Measurements from ENCODE around the gene MYH7B.
A peak's percentile ranks its signal among the peaks of the same experiment; 100 is the strongest.

MYH7B gene

DNA sequence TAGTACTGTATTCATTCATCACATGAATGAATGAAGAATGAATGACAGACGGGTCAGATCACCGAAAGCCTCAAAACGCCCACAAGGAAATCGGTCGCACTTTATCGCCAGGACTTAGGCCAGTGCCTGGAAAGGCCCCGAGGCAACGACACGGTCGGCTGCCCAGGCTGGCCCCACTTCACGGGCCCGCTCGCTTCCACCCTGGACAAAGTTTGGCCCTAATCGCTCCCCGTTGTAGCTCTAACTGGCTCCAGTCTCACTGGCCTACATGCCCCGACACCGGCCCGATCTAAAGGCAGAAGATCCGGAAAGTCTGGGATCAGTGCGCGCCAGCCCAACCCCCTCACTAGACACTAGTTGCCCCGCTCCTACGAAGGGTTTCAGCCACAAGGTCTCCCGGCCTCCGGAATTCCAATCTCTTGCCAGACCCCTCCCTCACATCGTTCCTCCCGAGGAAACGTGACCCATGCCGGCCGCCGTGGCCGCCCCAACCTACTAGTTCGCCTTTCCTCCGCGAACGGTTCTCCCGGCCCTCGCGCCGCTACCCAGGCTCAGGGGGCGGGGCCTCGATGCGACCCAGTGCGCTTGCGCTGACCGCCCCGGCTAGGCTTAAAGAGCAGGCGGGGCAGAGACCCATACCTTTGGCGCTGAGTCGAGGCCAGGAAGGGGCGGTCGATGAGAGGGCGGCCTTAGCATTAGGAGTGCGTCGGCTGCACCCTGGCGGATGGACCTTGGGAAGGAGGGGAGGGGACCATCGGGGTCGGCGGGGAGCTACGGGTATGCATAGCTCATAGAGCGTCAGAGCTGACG is at the start of gene MYH7B, which contains the start of gene GSS:
MYH7B (plus strand) TSS at position 638 of the 810 bp plus-strand sequence. CDS start 22,138 bp downstream, outside the sequence.
GSS (minus strand) TSS at position 576 of the 810 bp plus-strand sequence. CDS start 3,954 bp downstream, outside the sequence.
- DNase-seq (ENCODE audit: low spot score), result peak; percentile 92

DNA sequence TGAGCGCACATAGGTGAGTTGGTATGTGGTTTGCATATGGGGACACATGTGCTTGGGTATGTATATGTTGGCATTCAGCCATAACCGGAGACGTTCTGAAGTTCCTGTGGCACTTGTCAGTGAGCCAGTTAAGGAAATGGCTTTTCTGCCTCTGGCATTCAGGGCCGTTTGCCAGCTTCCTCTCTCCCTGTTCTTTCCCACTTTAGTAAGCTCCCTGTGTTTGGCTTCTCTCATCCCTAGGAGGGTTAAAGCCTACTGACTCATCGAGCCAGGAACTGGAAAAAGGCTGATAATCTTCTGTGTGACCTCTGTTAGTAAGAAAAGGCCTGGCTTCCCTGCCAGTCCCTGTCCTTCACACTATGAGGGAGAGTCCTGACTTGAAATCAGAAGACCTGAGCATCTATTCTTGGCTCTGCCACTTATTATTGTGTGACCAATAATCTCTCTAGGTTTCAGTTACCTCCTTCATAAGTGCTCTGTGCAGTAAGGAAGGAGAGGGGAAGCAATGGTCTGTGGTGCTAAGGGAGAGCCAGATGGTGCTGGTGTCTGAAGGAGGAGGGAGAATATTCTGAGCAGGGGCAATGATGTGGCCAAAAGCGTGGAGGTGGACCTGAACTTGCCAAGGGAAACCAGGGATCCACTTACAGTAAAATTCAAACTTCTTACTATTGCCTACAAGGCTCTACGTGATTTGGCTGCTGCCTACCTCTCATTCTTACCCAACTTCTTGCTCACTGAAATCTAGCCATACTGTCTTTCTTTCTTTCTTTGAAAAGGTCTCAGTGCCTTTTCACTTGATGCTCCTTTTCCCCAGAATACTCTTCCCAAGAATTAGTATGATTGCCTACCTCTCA is 47.8 kb upstream of the MYH7B start:
- DNase-seq (ENCODE audit: low spot score), result peak; percentile 20

GRCh38 chr20:34915131-34915530 is 40.5 kb upstream of the MYH7B start:
- DNase-seq (ENCODE audit: low spot score), result no peak

- DNase-seq (ENCODE audit: low spot score), result no peak
Observed at GRCh38 chr20:34915749-34916455, 39.8 kb upstream of the MYH7B start.

- no peak for DNase-seq (ENCODE audit: low spot score)
Observed at GRCh38 chr20:34916774-34917354, 38.8 kb upstream of the MYH7B start.

- DNase-seq (ENCODE audit: low spot score), result no peak
Observed at GRCh38 chr20:34920055-34920454, 35.6 kb upstream of the MYH7B start.

- no peak for DNase-seq (ENCODE audit: low spot score)
Observed at GRCh38 chr20:34921436-34921835, 34.2 kb upstream of the MYH7B start.

GRCh38 chr20:34922654-34923381 is 32.9 kb upstream of the MYH7B start:
- DNase-seq (ENCODE audit: low spot score), result no peak

DNA sequence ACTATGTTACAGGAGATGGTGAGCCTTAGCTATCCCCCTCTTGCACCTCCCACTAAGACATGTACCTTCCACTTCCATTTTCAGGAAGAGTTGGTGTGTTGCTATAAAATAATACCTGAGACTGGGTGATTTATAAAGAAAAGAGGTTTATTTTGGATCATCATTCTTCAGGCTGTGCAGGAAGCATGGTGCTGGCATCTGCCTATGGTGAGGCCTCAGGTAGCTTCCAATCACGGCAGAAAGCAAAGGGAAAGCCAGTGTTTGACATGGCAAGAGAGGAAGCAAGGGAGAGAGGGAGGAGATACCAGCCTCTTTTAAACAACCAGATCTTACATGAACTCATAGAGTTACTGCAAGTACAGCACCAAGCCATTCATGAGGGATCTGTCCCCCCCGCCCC is 32.3 kb upstream of the MYH7B start:
- DNase-seq (ENCODE audit: low spot score), result no peak

- DNase-seq (ENCODE audit: low spot score), result no peak
Observed at GRCh38 chr20:34925341-34925740, 30.3 kb upstream of the MYH7B start.

GRCh38 chr20:34925981-34926380 is 29.7 kb upstream of the MYH7B start:
- no peak for DNase-seq (ENCODE audit: low spot score)

DNA sequence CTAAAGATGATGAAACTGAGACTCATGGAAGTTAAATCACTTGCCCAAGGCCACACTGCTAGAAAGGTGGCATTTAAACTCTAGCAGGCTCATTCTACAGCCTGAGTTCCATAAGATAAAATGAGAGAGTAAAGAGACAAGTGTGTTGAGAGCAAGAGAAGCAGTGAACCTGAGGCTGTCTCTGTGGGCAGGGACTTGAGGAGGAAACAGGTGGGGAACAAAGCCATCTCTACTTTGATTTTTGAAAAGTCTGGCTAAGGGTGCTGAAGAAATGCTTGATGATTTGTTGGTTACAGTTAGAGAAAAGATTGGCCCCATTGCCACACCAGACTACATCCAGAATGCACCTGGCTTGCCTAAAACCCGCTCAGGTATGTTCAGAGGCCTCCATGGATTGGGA is 29.1 kb upstream of the MYH7B start:
- DNase-seq (ENCODE audit: low spot score), result no peak

- no peak for DNase-seq (ENCODE audit: low spot score)
Observed at GRCh38 chr20:34927736-34928135, 27.9 kb upstream of the MYH7B start.

GRCh38 chr20:34928411-34928810 is 27.3 kb upstream of the MYH7B start:
- no peak for DNase-seq (ENCODE audit: low spot score)

GRCh38 chr20:34931771-34932170 is 23.9 kb upstream of the MYH7B start:
- DNase-seq (ENCODE audit: low spot score), result no peak

DNA sequence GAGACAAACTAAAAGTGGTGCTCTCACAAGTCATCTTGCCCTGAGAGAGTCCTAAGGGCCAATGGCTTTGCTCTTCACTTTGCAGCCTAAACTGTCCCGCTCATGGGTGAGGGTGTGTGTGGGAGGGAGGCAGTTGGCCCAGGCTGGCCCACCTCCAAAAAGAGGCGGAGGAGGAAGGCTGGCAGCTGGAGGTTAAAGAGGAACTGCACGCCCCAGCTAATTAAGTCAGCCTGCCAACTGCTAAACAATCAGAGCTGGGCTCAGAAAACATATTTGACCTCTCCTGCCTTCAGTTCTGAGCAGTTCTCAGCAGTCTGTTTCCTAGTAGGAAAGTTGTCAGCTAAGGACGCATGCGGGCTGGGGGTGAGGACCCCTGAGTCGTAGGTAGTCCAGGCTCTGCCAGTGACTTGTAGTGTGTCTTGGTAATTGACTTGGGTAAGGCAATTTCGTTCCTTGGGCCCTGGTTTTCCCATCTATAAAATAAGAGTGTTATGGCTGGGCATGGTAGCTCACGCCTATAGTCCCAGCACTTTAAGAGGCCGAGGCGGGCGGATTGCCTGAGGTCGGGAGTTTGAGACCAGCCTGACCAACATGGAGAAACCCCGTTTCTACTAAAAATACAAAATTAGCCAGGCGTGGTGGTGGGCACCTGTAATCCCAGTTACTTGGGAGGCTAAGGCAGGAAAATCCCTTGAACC is 17.1 kb upstream of the MYH7B start:
- DNase-seq (ENCODE audit: low spot score), result peak; percentile 53

DNA sequence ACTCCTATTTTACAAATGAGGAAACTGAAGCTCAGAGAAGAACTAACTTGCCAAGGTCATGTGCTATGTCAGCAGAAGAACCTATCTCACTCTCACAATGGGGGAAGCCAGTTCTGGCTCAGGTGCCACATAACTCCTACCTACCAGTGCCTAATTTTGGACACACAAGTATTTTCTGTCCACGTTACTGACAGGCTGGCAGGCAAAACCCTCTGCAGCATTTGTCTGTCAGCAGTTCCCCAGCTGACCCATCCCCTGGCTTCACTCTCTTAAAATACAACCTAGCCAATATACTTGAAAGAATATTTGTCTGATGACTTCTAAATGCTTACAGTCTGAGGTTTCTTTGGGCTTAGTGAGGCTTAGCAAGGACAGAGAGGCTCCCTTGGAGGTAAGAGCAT is 15.6 kb upstream of the MYH7B start:
- no peak for DNase-seq (ENCODE audit: low spot score)

DNA sequence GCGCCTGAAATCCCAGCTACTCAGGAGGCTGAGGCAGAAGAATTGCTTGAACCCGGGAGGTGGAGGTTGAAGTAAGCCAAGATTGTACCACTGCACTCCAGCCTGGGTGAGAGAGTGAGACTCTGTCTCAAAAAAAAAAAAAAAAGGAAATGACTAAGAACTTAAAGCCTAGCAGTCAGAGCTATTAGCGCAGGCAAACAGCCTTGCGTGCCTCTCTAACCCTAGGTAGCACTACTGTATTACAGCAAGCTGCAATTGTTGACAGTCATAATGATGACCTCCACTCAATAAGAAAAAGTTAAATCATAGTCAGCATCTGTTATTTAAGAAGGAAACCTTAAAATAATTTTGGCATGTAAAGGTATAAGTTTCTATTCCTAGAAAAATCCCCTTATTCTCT is 14.4 kb upstream of the MYH7B start:
- DNase-seq (ENCODE audit: low spot score), result no peak

DNA sequence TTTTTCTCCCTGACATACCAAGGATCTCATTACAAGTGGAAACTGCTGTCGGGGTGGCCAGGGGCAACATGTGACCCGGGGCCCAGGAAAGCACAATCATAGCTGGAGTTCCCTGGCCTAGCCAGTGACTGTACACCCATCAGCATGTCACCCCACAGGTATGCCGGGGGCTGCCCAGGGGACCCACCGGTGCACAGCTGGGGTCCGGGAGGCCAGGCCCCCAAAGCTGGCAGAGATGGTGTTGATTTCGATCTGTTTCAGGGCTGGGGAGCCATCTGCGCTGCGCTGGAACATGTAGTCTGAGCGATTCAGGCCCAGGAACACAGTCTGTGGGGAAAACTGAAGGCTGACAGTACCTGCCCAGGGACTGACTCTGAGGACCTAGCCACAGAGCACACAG is 13.4 kb upstream of the MYH7B start:
- DNase-seq (ENCODE audit: low spot score), result no peak

GRCh38 chr20:34943808-34944567 is 11.7 kb upstream of the MYH7B start:
- DNase-seq (ENCODE audit: low spot score), result no peak
